GM12873 (cell line): Measurements from ENCODE around the gene OR52E8.

Experiments used
- TF ChIP-seq, protein P1 (sequence below): IDR thresholded peaks from 2 replicates; pipeline ENCODE4 v1.5.1; 2012; ENCODE audit warnings: low read depth, mild to moderate bottlenecking, moderate library complexity, low read length, control low read depth; ENCODE audit not compliant: insufficient read depth; ENCODE audit errors: missing control alignments

The OR52E8 gene

DNA sequence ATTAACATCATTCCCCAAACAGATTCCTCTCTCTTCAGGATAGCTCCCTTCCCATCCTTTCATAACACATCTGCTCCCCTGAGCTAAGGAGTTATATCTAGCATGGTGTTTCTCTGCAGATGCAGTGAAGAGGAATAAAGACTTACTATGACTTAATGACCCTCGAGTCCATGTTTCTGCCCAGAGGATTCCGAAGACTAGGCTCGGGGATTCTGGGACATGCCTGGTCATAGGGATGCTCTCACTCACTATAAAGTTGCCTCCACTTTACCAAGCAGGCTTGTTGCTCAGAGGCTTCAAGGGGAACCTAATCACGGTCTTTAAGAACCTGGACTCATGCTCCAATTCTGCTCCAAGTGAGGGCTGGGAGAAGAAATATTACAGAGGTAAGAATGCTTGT, 22.8 kb upstream of the OR52E8 start, which contains the start of gene OR52E4:
OR52E4 (plus strand) TSS at position 301 of the 400 bp plus-strand sequence. CDS start 3,664 bp downstream, outside the sequence.
- TF ChIP-seq, protein P1, sequence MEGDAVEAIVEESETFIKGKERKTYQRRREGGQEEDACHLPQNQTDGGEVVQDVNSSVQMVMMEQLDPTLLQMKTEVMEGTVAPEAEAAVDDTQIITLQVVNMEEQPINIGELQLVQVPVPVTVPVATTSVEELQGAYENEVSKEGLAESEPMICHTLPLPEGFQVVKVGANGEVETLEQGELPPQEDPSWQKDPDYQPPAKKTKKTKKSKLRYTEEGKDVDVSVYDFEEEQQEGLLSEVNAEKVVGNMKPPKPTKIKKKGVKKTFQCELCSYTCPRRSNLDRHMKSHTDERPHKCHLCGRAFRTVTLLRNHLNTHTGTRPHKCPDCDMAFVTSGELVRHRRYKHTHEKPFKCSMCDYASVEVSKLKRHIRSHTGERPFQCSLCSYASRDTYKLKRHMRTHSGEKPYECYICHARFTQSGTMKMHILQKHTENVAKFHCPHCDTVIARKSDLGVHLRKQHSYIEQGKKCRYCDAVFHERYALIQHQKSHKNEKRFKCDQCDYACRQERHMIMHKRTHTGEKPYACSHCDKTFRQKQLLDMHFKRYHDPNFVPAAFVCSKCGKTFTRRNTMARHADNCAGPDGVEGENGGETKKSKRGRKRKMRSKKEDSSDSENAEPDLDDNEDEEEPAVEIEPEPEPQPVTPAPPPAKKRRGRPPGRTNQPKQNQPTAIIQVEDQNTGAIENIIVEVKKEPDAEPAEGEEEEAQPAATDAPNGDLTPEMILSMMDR: no peak

DNA sequence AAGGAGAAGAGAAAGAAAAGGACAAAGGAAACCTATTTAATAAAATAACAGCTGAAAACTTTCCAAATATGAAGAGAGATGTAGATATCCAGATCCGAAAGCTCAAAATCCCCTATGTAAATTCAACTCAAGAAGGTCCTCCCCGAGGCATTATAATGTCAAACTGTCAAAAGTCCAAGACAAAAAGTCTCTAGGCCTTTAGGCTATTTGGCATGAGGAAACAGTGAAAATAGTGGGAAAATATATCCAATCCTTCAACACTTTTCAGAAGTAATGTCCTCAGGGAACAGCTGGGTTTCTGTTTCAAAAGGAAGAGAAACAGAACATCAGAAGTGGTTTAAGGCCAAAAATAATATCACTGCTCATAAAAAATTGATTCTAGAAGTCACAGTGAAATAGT, 21.1 kb upstream of the OR52E8 start:
- TF ChIP-seq, protein P1: no peak

DNA sequence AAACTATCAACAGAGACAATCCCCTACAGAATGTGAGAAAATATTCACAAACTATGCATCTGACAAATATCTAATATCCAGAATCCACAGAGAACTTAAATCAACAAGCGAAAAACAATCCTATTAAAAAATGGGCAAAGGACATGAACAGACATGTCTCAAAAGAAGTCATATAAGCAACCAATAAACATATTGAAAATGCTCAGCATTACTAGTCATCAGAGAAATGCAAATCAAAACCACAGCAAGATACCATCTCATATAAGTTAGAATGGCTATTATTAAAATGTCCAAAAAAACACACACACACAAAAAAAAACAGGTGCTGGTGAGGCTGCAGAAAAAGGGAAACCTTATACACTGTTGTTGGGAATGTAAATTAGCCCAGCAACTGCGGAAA, 8.3 kb upstream of the OR52E8 start:
- TF ChIP-seq, protein P1: no peak

DNA sequence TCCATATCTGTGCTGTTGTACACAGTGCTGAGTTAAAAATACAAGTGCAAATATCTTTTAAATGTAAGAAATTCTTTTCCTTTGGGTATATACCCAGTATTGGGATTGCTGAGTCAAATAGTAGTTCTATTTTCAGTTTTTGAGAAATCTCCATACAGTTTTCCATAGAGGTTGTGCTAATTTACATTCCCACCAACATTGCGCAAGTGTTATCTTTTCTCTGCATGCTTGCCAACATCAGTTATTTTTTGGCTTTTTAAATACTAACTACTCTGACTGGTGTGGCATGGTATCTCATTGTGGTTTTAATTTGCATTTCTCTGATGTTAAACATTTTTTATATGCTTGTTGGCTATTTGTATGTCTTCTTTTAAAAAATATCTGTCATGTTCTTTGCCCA, 6.5 kb downstream of the OR52E8 start:
- TF ChIP-seq, protein P1: no peak

DNA sequence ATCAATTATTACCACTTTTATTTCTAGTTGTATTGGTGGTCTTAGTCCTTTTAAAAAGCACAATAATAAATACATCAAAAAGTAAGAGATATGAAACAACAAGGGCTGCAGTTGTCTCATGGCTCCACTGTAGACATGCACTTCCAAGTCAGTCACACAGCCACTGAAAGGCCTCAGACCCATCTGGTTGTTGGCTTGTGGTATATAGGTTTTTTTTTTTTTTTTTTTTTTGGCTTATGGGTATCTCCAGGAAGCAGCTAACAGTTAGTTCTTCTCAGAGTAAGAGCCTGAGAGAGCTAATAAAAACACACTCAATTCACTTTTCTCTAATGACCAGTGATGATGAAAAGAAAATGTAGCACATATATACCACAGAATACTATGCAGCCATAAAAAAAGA, 9.8 kb downstream of the OR52E8 start:
- TF ChIP-seq, protein P1: no peak

DNA sequence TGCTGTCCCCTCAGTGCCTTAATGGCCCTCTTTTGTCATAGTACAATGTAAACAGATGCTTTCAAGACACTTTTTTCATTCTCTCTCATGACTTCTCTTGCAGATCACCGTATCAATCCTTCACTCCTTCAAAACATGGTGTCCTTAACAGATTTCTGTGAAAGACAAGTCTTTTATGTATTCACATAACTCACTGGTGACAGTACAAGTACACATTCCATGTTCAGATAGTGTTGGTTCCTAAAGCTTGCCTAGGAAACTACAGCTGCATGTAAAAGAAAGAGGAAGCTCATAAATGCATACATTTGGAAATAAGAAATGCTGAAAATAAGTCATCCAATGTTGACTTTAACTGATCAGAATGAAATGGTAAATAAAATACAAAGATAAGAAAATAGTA, 10.8 kb downstream of the OR52E8 start:
- TF ChIP-seq, protein P1: no peak

DNA sequence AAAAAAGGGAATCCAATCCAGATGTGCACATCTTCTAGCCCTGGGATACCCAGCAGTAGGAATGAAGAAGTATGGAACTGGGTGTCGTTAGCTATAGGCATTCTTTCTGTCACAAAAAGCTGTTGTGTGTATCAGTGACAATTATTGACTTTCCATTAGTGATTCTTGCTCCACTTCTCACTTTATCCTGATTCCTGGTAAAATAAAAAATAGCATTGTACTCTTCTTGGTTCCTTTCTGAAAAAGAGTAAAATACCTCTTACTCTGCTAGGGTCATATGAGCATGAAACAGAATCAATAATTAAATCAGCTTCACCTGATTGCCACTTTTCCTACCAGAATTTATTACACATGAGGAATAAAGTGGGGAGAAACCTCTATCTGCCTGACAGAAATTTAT, 15.7 kb downstream of the OR52E8 start, which contains the start of gene OR52E6:
OR52E6 (minus strand) TSS at position 101 of the 400 bp plus-strand sequence; CDS start at position 101, 0 bp downstream.
- TF ChIP-seq, protein P1: no peak
